Cerebellar cortex (tissue), 1 donor: ENCODE measurements around the gene AGR3.

Experiments used
- DNase-seq: peaks from one replicate; pipeline ENCODE4 v3.0.0-alpha.2; 2015; ENCODE audit warnings: low spot score

Gene AGR3

GRCh38 chr7:16826060-16826459 lies 55.7 kb downstream of the AGR3 start:
- no peak for DNase-seq

- no peak for DNase-seq
Measured at GRCh38 chr7:16822029-16822428, 59.8 kb downstream of the AGR3 start.

GRCh38 chr7:16818732-16819131 lies 63.1 kb downstream of the AGR3 start:
- no peak for DNase-seq

GRCh38 chr7:16817536-16817935 lies 64.2 kb downstream of the AGR3 start:
- DNase-seq = no peak

GRCh38 chr7:16816824-16817223 lies 65.0 kb downstream of the AGR3 start:
- DNase-seq = no peak

GRCh38 chr7:16815001-16815400 lies 66.8 kb downstream of the AGR3 start:
- no peak for DNase-seq

- no peak for DNase-seq
Measured at GRCh38 chr7:16813232-16813616, 68.6 kb downstream of the AGR3 start.

GRCh38 chr7:16812542-16813231 lies 69.1 kb downstream of the AGR3 start:
- DNase-seq = no peak

- DNase-seq = no peak
Measured at GRCh38 chr7:16811551-16811950, 70.2 kb downstream of the AGR3 start.

- DNase-seq = no peak
Measured at GRCh38 chr7:16810573-16810972, 71.2 kb downstream of the AGR3 start.

GRCh38 chr7:16810112-16810511 lies 71.7 kb downstream of the AGR3 start:
- DNase-seq = no peak
